Body of pancreas (tissue), 4 donors: ENCODE data around the gene THSD7B. TPM values are rescaled to one million over a fixed set of nuclear protein-coding genes. Genes with fewer than 3 reads are reported as not detected.
"Not testable (repeated sequence)": the region's sequence is repeated elsewhere in the genome, so short reads cannot be mapped to it uniquely, and the experiment has no call there.

Experiments used
- ATAC-seq: fragments of 150-250 bp; one replicate; pipeline ENCODE4 v1.9.1; 2016
- DNase-seq, 4 donors: peaks; one replicate each; pipeline ENCODE4 v3.0.0-alpha.2; 2019
- H3K27ac ChIP-seq, 4 donors: fragments of 200-600 bp; sonication (generic); 1 replicate in 3 of 4; 2 replicates in 1 of 4; pipeline versions ENCODE4 v1.5.1 to v1.6.1; 2016 to 2019; ENCODE audit warnings: mild to moderate bottlenecking in 1 of 4, mixed read lengths in 1 of 4, moderate library complexity in 1 of 4
- H3K27me3 ChIP-seq, 2 donors: fragments of 200-600 bp; sonication (generic); one replicate each; pipeline ENCODE4 v1.6.0; 2016; ENCODE audit warnings: mild to moderate bottlenecking in 1 of 2
- H3K36me3 ChIP-seq, 2 donors: fragments of 200-600 bp; sonication (generic); replicated peaks in 1 of 2; 2 replicates each; pipeline ENCODE4 v1.5.1; 2016; ENCODE audit warnings: low read depth in 2 of 2; ENCODE audit not compliant: insufficient read depth in 1 of 2
- H3K4me1 ChIP-seq: fragments of 200-600 bp; sonication (generic); one replicate; pipeline ENCODE4 v1.6.0; 2016
- H3K4me3 ChIP-seq, 2 donors: fragments of 200-600 bp; sonication (generic); 1 replicate in 1 of 2; 2 replicates in 1 of 2; pipeline ENCODE4 v1.5.1; 2016 to 2019
- H3K9me3 ChIP-seq, 3 donors: fragments of 200-600 bp; sonication (generic); 1 replicate in 2 of 3; 2 replicates in 1 of 3; pipeline ENCODE4 v1.5.1; 2016
- CTCF ChIP-seq, 7 experiments: fragments of 450-650 bp in 4 of 7; fragments of 200-600 bp in 3 of 7; sonication (generic) in 3 of 7; IDR thresholded peaks; one replicate each; pipeline ENCODE4 v1.5.1; 2016 to 2019; ENCODE audit warnings: antibody characterized with exemption in 7 of 7
- POLR2A ChIP-seq, 3 donors: fragments of 450-650 bp; IDR thresholded peaks; one replicate each; pipeline ENCODE4 v1.6.1; 2016; ENCODE audit warnings: antibody characterized with exemption in 3 of 3, mild to moderate bottlenecking in 2 of 3
- WGBS, 2 donors: methylation state at CpG; one replicate each; pipeline ENCODE4 v1.1.5; 2017; 5-methylcytosine and 5-hydroxymethylcytosine counted together
- intact Hi-C: fragments of 100-400 bp; cut with DNase I; formaldehyde crosslinking; loops from one replicate; pipeline ENCODE4 v1.15.1; 2023
- total RNA-seq, 2 donors: library from RNA; depleted of rRNA; stranded (reverse); fragments of >200 nt; gene quantifications; one replicate each; pipeline ENCODE4 v1.1.0, GENCODE V29; 2016

Gene THSD7B
- total RNA-seq, 2 donors from 2014 or later = 0.26 to 0.33 TPM

- Histone ChIP-seq H3K9me3 (no peaks in the 10 kb centered on the region), H3K4me1 (no peaks in the 10 kb centered on the region), H3K4me3 (no peak overlapping the region), H3K36me3 (no peaks in the 10 kb centered on the region), H3K27ac (no peak overlapping the region), H3K27me3 (no peaks in the 10 kb centered on the region)
- no peak for ATAC-seq
- no peak for DNase-seq
- intact Hi-C loops = no loop called here
- TF ChIP-seq CTCF (IDR thresholded peaks at IDR 0.05) = no peak
- TF ChIP-seq POLR2A (IDR thresholded peaks at IDR 0.05) = no peak
Observed at GRCh38 chr2:137049518-137049917, 284.2 kb downstream of the THSD7B start.

- DNase-seq = no peak
- Histone ChIP-seq H3K36me3 (no peaks in the 10 kb centered on the region), H3K4me3 (no peak overlapping the region), H3K9me3 (no peaks in the 10 kb centered on the region), H3K4me1 (no peaks in the 10 kb centered on the region), H3K27me3 (no peaks in the 10 kb centered on the region), H3K27ac (no peak overlapping the region)
- no peak for ATAC-seq
- TF ChIP-seq CTCF (IDR thresholded peaks at IDR 0.05) (no peak), POLR2A (IDR thresholded peaks at IDR 0.05) (no peak)
- 63 to 64% methylated on average over 2 of the region's 2 CpGs for WGBS, 2 donors
- intact Hi-C loops = no loop called here
Observed at GRCh38 chr2:137050949-137051348, 285.6 kb downstream of the THSD7B start.

GRCh38 chr2:137051778-137052398, 286.5 kb downstream of the THSD7B start:
- DNase-seq (no peak), ATAC-seq (no peak)
- Histone ChIP-seq H3K27me3 (no peaks in the 10 kb centered on the region), H3K36me3 (no peaks in the 10 kb centered on the region), H3K27ac (no peak overlapping the region), H3K9me3 (no peaks in the 10 kb centered on the region), H3K4me1 (no peaks in the 10 kb centered on the region), H3K4me3 (no peak overlapping the region)
- WGBS, 2 donors = 30 to 34% methylated on average over 2 of the region's 2 CpGs
- intact Hi-C loops = no loop called here
- TF ChIP-seq CTCF (IDR thresholded peaks at IDR 0.05) (no peak), POLR2A (IDR thresholded peaks at IDR 0.05) (no peak)

GRCh38 chr2:137056704-137057103, 291.4 kb downstream of the THSD7B start:
- intact Hi-C loops = no loop called here
- Histone ChIP-seq H3K36me3 (no peaks in the 10 kb centered on the region), H3K4me1 (no peaks in the 10 kb centered on the region), H3K27me3 (no peaks in the 10 kb centered on the region), H3K4me3 (no peak overlapping the region), H3K9me3 (no peaks in the 10 kb centered on the region), H3K27ac (no peak overlapping the region)
- 72 to 82% methylated on average over 8 of the region's 8 CpGs for WGBS, 2 donors
- TF ChIP-seq CTCF (IDR thresholded peaks at IDR 0.05) = no peak
- TF ChIP-seq POLR2A (IDR thresholded peaks at IDR 0.05) = no peak
- DNase-seq (no peak), ATAC-seq (no peak)

GRCh38 chr2:137076111-137076765, 310.9 kb downstream of the THSD7B start:
- H3K27ac ChIP-seq, H3K4me1 ChIP-seq, H3K4me3 ChIP-seq, H3K36me3 ChIP-seq, H3K27me3 ChIP-seq, DNase-seq, ATAC-seq, H3K9me3 ChIP-seq, intact Hi-C loops: not testable (repeated sequence)
- WGBS, 2 donors = 81 to 88% methylated on average over 22 of the region's 22 CpGs
